GM21529 (cell line): ENCODE measurements around the gene ZNF554.
A peak's percentile ranks its signal among the peaks of the same experiment; 100 is the strongest.

Source experiments
- ATAC-seq: cut with Tn5 transposase; IDR thresholded peaks from one replicate; pipeline ENCODE4 v1.9.1; 2021; ENCODE audit not compliant: unreplicated experiment

ZNF554 gene

GRCh38 chr19:2819540-2820111 lies at the start of gene ZNF554:
TSS of gene ZNF554 (plus strand) at chr19:2819868. CDS start at chr19:2820072, 204 bp downstream.
- peak; percentile 89 for ATAC-seq

- ATAC-seq: no peak
These were observed 49.3 kb upstream of the ZNF554 start for GRCh38 chr19:2770055-2771013.

- no peak for ATAC-seq
These were observed 47.6 kb upstream of the ZNF554 start for GRCh38 chr19:2771786-2772674.

GRCh38 chr19:2774083-2774679 lies 45.5 kb upstream of the ZNF554 start:
- ATAC-seq: no peak

- ATAC-seq: no peak
These were observed 44.6 kb upstream of the ZNF554 start for GRCh38 chr19:2774953-2775555.

- no peak for ATAC-seq
These were observed 43.9 kb upstream of the ZNF554 start for GRCh38 chr19:2775556-2776430.

GRCh38 chr19:2777952-2778683 lies 41.5 kb upstream of the ZNF554 start:
- ATAC-seq: no peak

- no peak for ATAC-seq
These were observed 40.4 kb upstream of the ZNF554 start for GRCh38 chr19:2779121-2779740.

- no peak for ATAC-seq
These were observed 39.4 kb upstream of the ZNF554 start for GRCh38 chr19:2780284-2780683.

- no peak for ATAC-seq
These were observed 37.2 kb upstream of the ZNF554 start for GRCh38 chr19:2782329-2782935.

GRCh38 chr19:2782936-2783780 lies 36.5 kb upstream of the ZNF554 start, which contains the start of gene SGTA:
TSS of gene SGTA (minus strand) at chr19:2783273. CDS start at chr19:2769068, 14,205 bp downstream.
- ATAC-seq: peak; percentile 78

GRCh38 chr19:2783781-2784145 lies 35.9 kb upstream of the ZNF554 start:
- no peak for ATAC-seq

GRCh38 chr19:2785244-2785997 lies 34.2 kb upstream of the ZNF554 start, which contains the start of gene THOP1:
TSS of gene THOP1 (plus strand) at chr19:2785503. CDS start at chr19:2785663, 160 bp downstream.
- ATAC-seq: peak; percentile 46

GRCh38 chr19:2787115-2787514 lies 32.6 kb upstream of the ZNF554 start:
- ATAC-seq: no peak

- ATAC-seq: no peak
These were observed 31.4 kb upstream of the ZNF554 start for GRCh38 chr19:2788237-2788636.

- no peak for ATAC-seq
These were observed 29.5 kb upstream of the ZNF554 start for GRCh38 chr19:2790194-2790556.
